K562 treated with DMSO at 1 percent for 4 hours (cell line): ENCODE data around the gene SNTB2. TPM values are rescaled to one million over a fixed set of nuclear protein-coding genes. Genes with fewer than 3 reads are reported as not detected.

ENCODE experiments used
- total RNA-seq: library from RNA; unstranded; fragments of 300-600 nt; gene quantifications from 2 replicates; pipeline ENCODE4 v1.2.3, GENCODE V29; 2022; ENCODE audit not compliant: insufficient read depth

SNTB2 gene
- 3.4 and 4.2 TPM in 2 replicates for total RNA-seq

GRCh38 chr16:69186642-69187445 is at the start of gene SNTB2:
SNTB2 (plus strand) TSS chr16:69187164; CDS start chr16:69187167, 3 bp downstream.

GRCh38 chr16:69310653-69311532 is 123.9 kb downstream of the SNTB2 start, which contains the start of gene VPS4A:
VPS4A (plus strand) TSS chr16:69311350; CDS start chr16:69311512, 162 bp downstream.

GRCh38 chr16:69330286-69331109 is 143.5 kb downstream of the SNTB2 start, which contains the start of gene PDF:
PDF (minus strand) TSS chr16:69330588; CDS start chr16:69330570, 18 bp downstream.

GRCh38 chr16:69339289-69340094 is 152.5 kb downstream of the SNTB2 start, which contains the start of the genes COG8 and NIP7:
COG8 (minus strand) TSS chr16:69339564; CDS start chr16:69339552, 12 bp downstream.
NIP7 (plus strand) TSS chr16:69339772; CDS start chr16:69339830, 58 bp downstream.

GRCh38 chr16:69351309-69352027 is 164.5 kb downstream of the SNTB2 start, which contains the start of gene TMED6:
TMED6 (minus strand) TSS chr16:69351786; CDS start chr16:69351753, 33 bp downstream.

Other genes starting within 250 kb of the SNTB2 start
- gene HAS3, start 81.5 kb upstream of the SNTB2 start, total RNA-seq = 0.86 and 1.1 TPM in 2 replicates
- 91.2 and 100 TPM in 2 replicates for gene CHTF8, start 54.6 kb upstream of the SNTB2 start, total RNA-seq
- 47.7 and 55.7 TPM in 2 replicates for gene UTP4, start 54.5 kb upstream of the SNTB2 start, total RNA-seq
- gene VPS4A, start 124.2 kb downstream of the SNTB2 start, total RNA-seq = 49.8 and 55.1 TPM in 2 replicates
- gene PDF, start 143.4 kb downstream of the SNTB2 start, total RNA-seq = 11.0 and 15.4 TPM in 2 replicates
- gene COG8, start 152.4 kb downstream of the SNTB2 start, total RNA-seq = 24.9 and 26.8 TPM in 2 replicates
- 13.0 and 14.3 TPM in 2 replicates for gene NIP7, start 152.6 kb downstream of the SNTB2 start, total RNA-seq
- 1.4 TPM in 1 of 2 replicates, not detected in the other for gene TMED6, start 164.6 kb downstream of the SNTB2 start, total RNA-seq
- gene TERF2, start 198.8 kb downstream of the SNTB2 start, total RNA-seq = 16.3 and 21.4 TPM in 2 replicates
- 53.8 and 67.7 TPM in 2 replicates for gene CYB5B, start 237.5 kb downstream of the SNTB2 start, total RNA-seq